IMR-90 (cell line): Measurements from ENCODE around the gene COL5A1.

Experiments used
- CTCF ChIP-seq: conservative IDR thresholded peaks from 2 replicates; pipeline ENCODE4 v1.5.1; 2012; ENCODE audit warnings: mild to moderate bottlenecking, low read depth, low read length, improper control_type of control experiment
- POLR2A ChIP-seq: IDR thresholded peaks from 2 replicates; pipeline ENCODE4 v1.6.1; 2012; ENCODE audit warnings: mild to moderate bottlenecking, low read depth, low read length

DNA sequence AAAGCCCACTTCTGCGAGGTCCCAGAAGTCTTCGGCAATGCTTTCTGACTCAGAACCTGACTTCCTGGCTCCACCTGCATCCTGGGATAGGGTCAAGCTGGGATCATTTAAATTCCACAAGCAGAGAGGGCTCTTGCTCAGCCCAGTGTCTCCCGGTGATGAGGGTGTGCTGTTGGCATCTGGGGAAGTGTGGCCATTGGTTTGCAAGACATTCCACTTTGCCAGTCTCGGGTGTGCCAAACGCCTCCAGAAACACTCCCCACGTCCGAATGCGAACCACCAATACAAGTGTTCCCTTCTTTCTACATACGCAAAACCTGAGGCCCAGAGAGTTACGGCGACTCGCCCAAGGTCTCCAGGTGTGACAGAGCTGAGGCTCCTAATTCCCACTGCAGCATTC is 195.9 kb downstream of the COL5A1 start:
- TF ChIP-seq CTCF: no peak
- no peak for TF ChIP-seq POLR2A
